GM12892 (cell line): Measurements from ENCODE around the gene HPD.

Experiments
- POLR2A ChIP-seq: IDR thresholded peaks from 2 replicates; pipeline ENCODE4 v1.6.1; 2011; ENCODE audit warnings: low read depth, low read length, control low read depth
- POLR2AphosphoS5 ChIP-seq: IDR thresholded peaks from 2 replicates; pipeline ENCODE4 v1.6.1; 2011; ENCODE audit warnings: low read depth, low read length, control low read depth

GRCh38 chr12:121830588-121831265, 27.9 kb downstream of the HPD start:
- no peak for TF ChIP-seq POLR2A
- no peak for TF ChIP-seq POLR2AphosphoS5
